Transverse colon (tissue), 4 donors: ENCODE measurements around the gene NSMF.

Source experiments
- POLR2AphosphoS5 ChIP-seq, 3 donors: sonication (generic); formaldehyde crosslinking; IDR thresholded peaks; one replicate each; pipeline ENCODE4 v1.6.1; 2016; ENCODE audit warnings: antibody characterized with exemption in 3 of 3
- TF ChIP-seq, protein P1 (sequence below), 5 experiments: fragments of 200-600 bp in 3 of 5; fragments of 450-650 bp in 2 of 5; sonication (generic) in 3 of 5; IDR thresholded peaks; 1 replicate in 2 of 5; 2 replicates in 3 of 5; pipeline ENCODE4 v1.5.1; 2016 to 2017; ENCODE audit warnings: antibody characterized with exemption in 5 of 5, inconsistent platforms in 3 of 5, mild to moderate bottlenecking in 2 of 5, moderate library complexity in 1 of 5

DNA sequence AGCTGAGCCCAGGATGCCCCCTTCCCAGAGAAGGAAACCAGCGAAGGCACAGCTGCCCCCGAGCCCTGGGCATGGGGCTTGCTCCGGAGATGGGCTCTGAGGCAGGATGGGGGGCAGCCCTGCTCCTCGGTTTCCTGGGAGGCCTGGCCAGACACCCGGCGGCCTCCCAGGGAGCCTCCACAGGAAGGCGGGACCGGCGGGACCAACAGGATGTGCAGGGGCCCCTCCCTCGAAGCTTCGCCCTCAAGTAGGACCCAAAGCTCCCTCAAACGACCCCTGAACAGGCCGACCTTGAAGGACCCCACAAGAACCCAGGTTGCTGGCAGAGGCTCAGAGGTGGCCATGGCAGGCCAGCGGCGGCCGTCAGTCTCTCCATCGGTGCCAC is 47.9 kb downstream of the NSMF start:
- TF ChIP-seq POLR2AphosphoS5 (IDR thresholded peaks at IDR 0.05) = no peak
- TF ChIP-seq, protein P1, sequence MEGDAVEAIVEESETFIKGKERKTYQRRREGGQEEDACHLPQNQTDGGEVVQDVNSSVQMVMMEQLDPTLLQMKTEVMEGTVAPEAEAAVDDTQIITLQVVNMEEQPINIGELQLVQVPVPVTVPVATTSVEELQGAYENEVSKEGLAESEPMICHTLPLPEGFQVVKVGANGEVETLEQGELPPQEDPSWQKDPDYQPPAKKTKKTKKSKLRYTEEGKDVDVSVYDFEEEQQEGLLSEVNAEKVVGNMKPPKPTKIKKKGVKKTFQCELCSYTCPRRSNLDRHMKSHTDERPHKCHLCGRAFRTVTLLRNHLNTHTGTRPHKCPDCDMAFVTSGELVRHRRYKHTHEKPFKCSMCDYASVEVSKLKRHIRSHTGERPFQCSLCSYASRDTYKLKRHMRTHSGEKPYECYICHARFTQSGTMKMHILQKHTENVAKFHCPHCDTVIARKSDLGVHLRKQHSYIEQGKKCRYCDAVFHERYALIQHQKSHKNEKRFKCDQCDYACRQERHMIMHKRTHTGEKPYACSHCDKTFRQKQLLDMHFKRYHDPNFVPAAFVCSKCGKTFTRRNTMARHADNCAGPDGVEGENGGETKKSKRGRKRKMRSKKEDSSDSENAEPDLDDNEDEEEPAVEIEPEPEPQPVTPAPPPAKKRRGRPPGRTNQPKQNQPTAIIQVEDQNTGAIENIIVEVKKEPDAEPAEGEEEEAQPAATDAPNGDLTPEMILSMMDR (IDR thresholded peaks at IDR 0.05) = no peak
